Bronchial epithelial cell (primary cell): ENCODE measurements around the gene CACNB2. TPM values are rescaled to one million over a fixed set of nuclear protein-coding genes. Genes with fewer than 3 reads are reported as not detected.

Experiments used
- DNase-seq: peaks from one replicate; pipeline ENCODE4 v3.0.0-alpha.2; 2010; ENCODE audit warnings: low read depth
- FAIRE-seq: peaks from 2 replicates; lab custom pipeline; 2011; peaks lifted over from hg19 to GRCh38; lab: Jason Lieb, UNC
- H3K27me3 ChIP-seq: 2 replicates; pipeline ENCODE4 v1.5.1; 2011; ENCODE audit warnings: low read length; ENCODE audit not compliant: control insufficient read depth, insufficient read depth
- H3K36me3 ChIP-seq: 2 replicates; pipeline ENCODE4 v1.5.1; 2011; ENCODE audit warnings: low read length; ENCODE audit not compliant: control insufficient read depth, insufficient read depth
- H3K4me3 ChIP-seq: 2 replicates; pipeline ENCODE4 v1.5.1; 2011; ENCODE audit warnings: mild to moderate bottlenecking, low read depth, low read length, control low read depth
- CTCF ChIP-seq: IDR thresholded peaks from 2 replicates; pipeline ENCODE4 v1.5.1; 2011; ENCODE audit warnings: mild to moderate bottlenecking, moderate library complexity, low read length, control low read depth, inconsistent platforms; ENCODE audit not compliant: insufficient read depth, severe bottlenecking
- total RNA-seq: library from RNA; depleted of rRNA; stranded (reverse); fragments of >200 nt; gene quantifications from 2 replicates; pipeline ENCODE4 v1.2.1, GENCODE V29; 2014

Gene CACNB2
- total RNA-seq, 1 donor from 2014 or later = not detected

GRCh38 chr10:18450298-18450697 lies 310.1 kb downstream of the CACNB2 start:
- Histone ChIP-seq H3K36me3 (no peaks in the 10 kb centered on the region), H3K4me3 (no peak overlapping the region), H3K27me3 (no peaks in the 10 kb centered on the region)
- no peak for TF ChIP-seq CTCF
- no peak for DNase-seq
- FAIRE-seq = no peak

GRCh38 chr10:18455086-18455884 lies 315.1 kb downstream of the CACNB2 start:
- H3K36me3 ChIP-seq = no peaks in the 10 kb centered on the region
- no peak for TF ChIP-seq CTCF
- FAIRE-seq (no peak), DNase-seq (no peak)
- no peak overlapping the region for H3K4me3 ChIP-seq
- no peaks in the 10 kb centered on the region for H3K27me3 ChIP-seq

GRCh38 chr10:18456984-18457383 lies 316.8 kb downstream of the CACNB2 start:
- Histone ChIP-seq H3K36me3 (no peaks in the 10 kb centered on the region), H3K27me3 (no peaks in the 10 kb centered on the region), H3K4me3 (no peak overlapping the region)
- no peak for TF ChIP-seq CTCF
- no peak for FAIRE-seq
- no peak for DNase-seq

GRCh38 chr10:18460032-18460431 lies 319.8 kb downstream of the CACNB2 start:
- H3K27me3 ChIP-seq = no peaks in the 10 kb centered on the region
- FAIRE-seq (no peak), DNase-seq (no peak)
- H3K4me3 ChIP-seq = no peak overlapping the region
- no peak for TF ChIP-seq CTCF
- no peaks in the 10 kb centered on the region for H3K36me3 ChIP-seq

- Histone ChIP-seq H3K4me3 (no peak overlapping the region), H3K36me3 (no peaks in the 10 kb centered on the region), H3K27me3 (no peaks in the 10 kb centered on the region)
- no peak for TF ChIP-seq CTCF
- no peak for DNase-seq
- no peak for FAIRE-seq
Measured at GRCh38 chr10:18463673-18464211, 323.5 kb downstream of the CACNB2 start.
